K562 (cell line): Measurements from ENCODE around the gene LIPT1. TPM values are rescaled to one million over a fixed set of nuclear protein-coding genes. Genes with fewer than 3 reads are reported as not detected.

Source experiments
- BRD4 ChIP-seq: fragments of 200-600 bp; sonication (generic); IDR thresholded peaks from 2 replicates; pipeline ENCODE4 v1.6.1; 2017; ENCODE audit warnings: inconsistent platforms
- CEBPG ChIP-seq, 3 experiments: fragments of 200-800 bp in 1 of 3; sonication (Bioruptor generic) in 1 of 3; sonication (generic) in 1 of 3; formaldehyde crosslinking in 1 of 3; IDR thresholded peaks in 2 of 3; conservative IDR thresholded peaks in 1 of 3; 2 replicates each; pipeline versions ENCODE4 v1.6.1 to v1.8.0; 2016 to 2022; ENCODE audit warnings: missing compliant biosample characterization in 2 of 3, missing genetic modification characterization in 2 of 3, mild to moderate bottlenecking in 1 of 3, missing genetic modification reagents in 1 of 3
- CHD2 ChIP-seq: IDR thresholded peaks from 2 replicates; pipeline ENCODE4 v1.6.1; 2011; ENCODE audit warnings: low read depth, low read length
- ELF4 ChIP-seq: fragments of 450-650 bp; formaldehyde crosslinking; IDR thresholded peaks from 2 replicates; pipeline ENCODE4 v1.4.0; 2022; ENCODE audit warnings: missing genetic modification characterization
- HNRNPLL ChIP-seq: fragments of 200-400 bp; formaldehyde crosslinking; IDR thresholded peaks from 2 replicates; pipeline ENCODE4 v1.6.1; 2017; ENCODE audit warnings: low read length, low read depth, mild to moderate bottlenecking; ENCODE audit not compliant: poor library complexity, severe bottlenecking
- HSF4 ChIP-seq: fragments of 250-450 bp; sonication (Bioruptor Pico); IDR thresholded peaks from 2 replicates; pipeline ENCODE4 v2.1.2; 2022; ENCODE audit warnings: mild to moderate bottlenecking, moderate library complexity, borderline replicate concordance
- KAT7 ChIP-seq: sonication (generic); formaldehyde crosslinking; IDR thresholded peaks from 2 replicates; pipeline ENCODE4 v1.8.0; 2022; ENCODE audit warnings: missing genetic modification reagents, mild to moderate bottlenecking, borderline replicate concordance
- MYC ChIP-seq, 2 experiments: fragments of 250-450 bp in 1 of 2; sonication (Bioruptor Pico) in 1 of 2; IDR thresholded peaks; 2 replicates each; pipeline versions ENCODE4 v1.5.1 to v1.6.1; 2012 to 2021; ENCODE audit warnings: low read depth in 2 of 2, borderline replicate concordance in 1 of 2, improper control_type of control experiment in 1 of 2, low read length in 1 of 2, mild to moderate bottlenecking in 1 of 2, moderate library complexity in 1 of 2
- PHF20 ChIP-seq: fragments of 450-650 bp; IDR thresholded peaks from 2 replicates; pipeline ENCODE4 v1.6.1; 2018; ENCODE audit not compliant: partially characterized antibody
- PYGO2 ChIP-seq: fragments of 450-650 bp; IDR thresholded peaks from 2 replicates; pipeline ENCODE4 v1.6.1; 2016; ENCODE audit warnings: mild to moderate bottlenecking, missing genetic modification characterization, moderate library complexity, missing compliant biosample characterization
- RBM17 ChIP-seq: fragments of 200-400 bp; formaldehyde crosslinking; IDR thresholded peaks from 2 replicates; pipeline ENCODE4 v1.6.1; 2017; ENCODE audit warnings: low read depth, mild to moderate bottlenecking, low read length, borderline replicate concordance
- SIN3B ChIP-seq: fragments of 450-650 bp; IDR thresholded peaks from 2 replicates; pipeline ENCODE4 v1.6.1; 2017; ENCODE audit warnings: low read depth, mild to moderate bottlenecking, moderate library complexity
- SLC30A9 ChIP-seq: fragments of 250-450 bp; sonication (Bioruptor Pico); IDR thresholded peaks from 2 replicates; pipeline ENCODE4 v1.8.0; 2022; ENCODE audit warnings: mild to moderate bottlenecking, moderate library complexity
- SMAD1 ChIP-seq: fragments of 150-350 bp; IDR thresholded peaks from 2 replicates; pipeline ENCODE4 v1.6.1; 2014; ENCODE audit warnings: low read length, low read depth; ENCODE audit not compliant: partially characterized antibody
- SP2 ChIP-seq: IDR thresholded peaks from 2 replicates; pipeline ENCODE4 v1.6.1; 2011; ENCODE audit warnings: mild to moderate bottlenecking, low read depth, low read length, moderate library complexity; ENCODE audit not compliant: poor library complexity, severe bottlenecking; ENCODE audit errors: extremely low read depth
- ZKSCAN1 ChIP-seq: fragments of 150-350 bp; IDR thresholded peaks from 2 replicates; pipeline ENCODE4 v1.6.1; 2016; ENCODE audit warnings: low read depth, low read length
- ZNF140 ChIP-seq: fragments of 250-450 bp; sonication (Bioruptor Pico); IDR thresholded peaks from 2 replicates; pipeline ENCODE4 v1.8.0; 2021; ENCODE audit warnings: moderate library complexity, mild to moderate bottlenecking, inconsistent platforms
- ZNF212 ChIP-seq: fragments of 450-650 bp; formaldehyde crosslinking; IDR thresholded peaks from 2 replicates; pipeline ENCODE4 v1.4.0; 2020; ENCODE audit warnings: mild to moderate bottlenecking
- ZNF23 ChIP-seq: fragments of 250-450 bp; sonication (Bioruptor Pico); IDR thresholded peaks from 2 replicates; pipeline ENCODE4 v1.4.0; 2020; ENCODE audit warnings: mild to moderate bottlenecking
- polyA plus RNA-seq, 8 experiments: library from polyadenylated mRNA; depleted of rRNA in 4 of 8; stranded (reverse) in 5 of 8; unstranded in 3 of 8; fragments of >200 nt; fragmentation: Nextera tagmentation in 2 of 8; fragmentation: Illumina TruSeq in 1 of 8; extraction: Ambion mirVana in 2 of 8; extraction: Trizol in 1 of 8; gene quantifications; 2 replicates each; pipeline versions ENCODE4 v1.2.1 to v1.2.3, GENCODE V29; 2011 to 2014; ENCODE audit warnings: inconsistent platforms in 1 of 8, missing spikeins in 1 of 8
- total RNA-seq, 7 experiments: library from RNA; depleted of rRNA in 6 of 7; stranded (reverse); fragments of >200 nt in 6 of 7; fragmentation: Illumina TruSeq in 2 of 7; extraction: Trizol in 2 of 7; gene quantifications; 2 replicates each; pipeline versions ENCODE4 v1.2.1 to v1.2.3, GENCODE V29; 2011 to 2021; ENCODE audit warnings: low replicate concordance in 1 of 7
- TF ChIP-seq, protein P1 (sequence below): fragments of 450-650 bp; IDR thresholded peaks from 2 replicates; pipeline ENCODE4 v1.6.1; 2016; ENCODE audit warnings: antibody characterized with exemption
- TF ChIP-seq, protein P2 (sequence below): IDR thresholded peaks from 2 replicates; pipeline ENCODE4 v1.6.1; 2011; ENCODE audit warnings: borderline replicate concordance, low read depth, mild to moderate bottlenecking, moderate library complexity, low read length; ENCODE audit not compliant: insufficient read depth, poor library complexity, severe bottlenecking
- TF ChIP-seq, protein P3 (sequence below): sonication (generic); formaldehyde crosslinking; IDR thresholded peaks from 2 replicates; pipeline ENCODE4 v1.9.0; 2022; ENCODE audit warnings: mild to moderate bottlenecking, missing genetic modification reagents

The LIPT1 gene
- total and polyA plus RNA-seq, 9 of the 15 experiments (the other 6 are each of a cell fraction or from before 2014, with no cell fraction given), result 6.4 to 18.3 (median 11.6) TPM

DNA sequence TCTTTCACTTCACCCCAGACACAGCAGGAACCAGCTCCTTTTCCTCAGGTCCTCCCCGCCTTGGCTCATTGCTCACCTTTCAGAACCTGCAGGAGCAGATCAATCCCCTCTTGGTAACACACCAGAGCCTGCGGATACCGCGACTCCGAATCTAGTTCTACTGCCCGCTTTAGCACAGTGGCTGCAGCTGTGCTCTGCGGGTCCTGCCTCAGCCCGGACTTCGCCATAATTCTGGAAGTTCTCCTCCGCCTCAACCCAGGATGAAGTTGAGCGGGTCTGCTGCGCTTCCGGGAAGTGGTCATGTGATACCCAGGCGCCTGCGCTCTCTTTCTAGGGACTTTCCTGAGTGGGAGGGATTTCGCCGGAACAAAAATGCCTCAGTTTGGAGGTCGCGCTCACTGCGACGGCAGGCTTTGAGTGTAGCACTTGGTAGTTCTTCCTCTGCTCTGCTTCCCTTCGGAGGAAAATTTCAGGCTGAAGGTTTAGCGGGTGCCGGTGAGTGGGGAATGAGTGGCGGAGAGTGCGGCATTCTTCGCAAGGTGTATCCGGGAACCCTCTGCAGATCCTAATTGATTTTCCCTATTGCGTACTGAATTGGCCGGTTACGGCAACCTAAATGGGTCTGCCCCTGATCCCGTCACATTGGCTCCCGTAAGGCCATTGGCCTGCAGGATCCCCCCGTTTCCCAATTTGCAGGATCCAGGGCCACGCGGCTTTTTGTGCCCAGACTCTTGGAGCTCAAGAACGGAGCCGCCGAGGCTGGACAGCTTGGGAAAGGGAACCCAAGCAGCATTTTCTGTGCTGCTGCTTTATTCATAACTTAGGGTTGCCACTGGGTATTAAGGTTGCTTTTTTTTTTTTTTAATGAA is 26.2 kb downstream of the LIPT1 start, which contains the start of the genes MITD1 and MRPL30 (continued):
- TF ChIP-seq CEBPG (CRISPR knock-in tag; IDR thresholded peaks at IDR 0.05) (no peak), CEBPG (tag; conservative IDR thresholded peaks at IDR 0.05 in 1 of 2, IDR thresholded peaks at IDR 0.05 in 1 of 2) (peak in 1 of 2 experiments; percentile 51; a peak in 1 of 4 replicates), HNRNPLL (peak; percentile 60), PYGO2 (tag) (no peak), RBM17 (no peak), CHD2 (no peak), SP2 (no peak), ZNF140 (CRISPR knock-in tag) (no peak), BRD4 (no peak), SIN3B (peak; percentile 88), ELF4 (CRISPR knock-in tag) (0 out of 2 replicates have a peak, but pooled peaks have one; percentile 35), PHF20 (peak; percentile 97), KAT7 (peak; percentile 81; the same call in 1 of the 2 replicates), SMAD1 (peak; percentile 26), SLC30A9 (CRISPR knock-in tag) (no peak), ZKSCAN1 (peak; percentile 29; the same call in 1 of the 2 replicates), ZNF23 (CRISPR knock-in tag) (no peak), MYC (IDR thresholded peaks at IDR 0.05; ENCODE audit: low read depth, low read length) (peak; percentile 85), MYC (CRISPR knock-in tag; IDR thresholded peaks at IDR 0.05; ENCODE audit: borderline replicate concordance, low read depth) (no peak), ZNF212 (peak; percentile 48; the same call in 1 of the 2 replicates), HSF4 (0 out of 2 replicates have a peak, but pooled peaks have one; percentile 60)
- TF ChIP-seq, protein P1, sequence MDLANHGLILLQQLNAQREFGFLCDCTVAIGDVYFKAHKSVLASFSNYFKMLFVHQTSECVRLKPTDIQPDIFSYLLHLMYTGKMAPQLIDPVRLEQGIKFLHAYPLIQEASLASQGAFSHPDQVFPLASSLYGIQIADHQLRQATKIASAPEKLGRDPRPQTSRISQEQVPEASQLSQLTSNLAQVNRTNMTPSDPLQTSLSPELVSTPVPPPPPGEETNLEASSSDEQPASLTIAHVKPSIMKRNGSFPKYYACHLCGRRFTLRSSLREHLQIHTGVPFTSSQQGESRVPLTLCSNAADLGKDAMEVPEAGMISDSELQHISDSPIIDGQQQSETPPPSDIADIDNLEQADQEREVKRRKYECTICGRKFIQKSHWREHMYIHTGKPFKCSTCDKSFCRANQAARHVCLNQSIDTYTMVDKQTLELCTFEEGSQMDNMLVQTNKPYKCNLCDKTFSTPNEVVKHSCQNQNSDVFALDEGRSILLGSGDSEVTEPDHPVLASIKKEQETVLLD, result peak; percentile 84
- TF ChIP-seq, protein P2, sequence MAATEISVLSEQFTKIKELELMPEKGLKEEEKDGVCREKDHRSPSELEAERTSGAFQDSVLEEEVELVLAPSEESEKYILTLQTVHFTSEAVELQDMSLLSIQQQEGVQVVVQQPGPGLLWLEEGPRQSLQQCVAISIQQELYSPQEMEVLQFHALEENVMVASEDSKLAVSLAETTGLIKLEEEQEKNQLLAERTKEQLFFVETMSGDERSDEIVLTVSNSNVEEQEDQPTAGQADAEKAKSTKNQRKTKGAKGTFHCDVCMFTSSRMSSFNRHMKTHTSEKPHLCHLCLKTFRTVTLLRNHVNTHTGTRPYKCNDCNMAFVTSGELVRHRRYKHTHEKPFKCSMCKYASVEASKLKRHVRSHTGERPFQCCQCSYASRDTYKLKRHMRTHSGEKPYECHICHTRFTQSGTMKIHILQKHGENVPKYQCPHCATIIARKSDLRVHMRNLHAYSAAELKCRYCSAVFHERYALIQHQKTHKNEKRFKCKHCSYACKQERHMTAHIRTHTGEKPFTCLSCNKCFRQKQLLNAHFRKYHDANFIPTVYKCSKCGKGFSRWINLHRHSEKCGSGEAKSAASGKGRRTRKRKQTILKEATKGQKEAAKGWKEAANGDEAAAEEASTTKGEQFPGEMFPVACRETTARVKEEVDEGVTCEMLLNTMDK, result no peak
- TF ChIP-seq, protein P3, sequence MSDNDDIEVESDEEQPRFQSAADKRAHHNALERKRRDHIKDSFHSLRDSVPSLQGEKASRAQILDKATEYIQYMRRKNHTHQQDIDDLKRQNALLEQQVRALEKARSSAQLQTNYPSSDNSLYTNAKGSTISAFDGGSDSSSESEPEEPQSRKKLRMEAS (CRISPR knock-in tag), result peak; percentile 61
